Breast epithelium (tissue), 3 donors: ENCODE data around the gene SLC27A2.

Experiments used
- POLR2A ChIP-seq: fragments of 450-650 bp; IDR thresholded peaks from one replicate; pipeline ENCODE4 v1.6.1; 2016; ENCODE audit warnings: antibody characterized with exemption, mild to moderate bottlenecking, moderate library complexity
- POLR2AphosphoS5 ChIP-seq, 3 donors: sonication (generic); formaldehyde crosslinking; IDR thresholded peaks; one replicate each; pipeline ENCODE4 v1.6.1; 2017; ENCODE audit warnings: antibody characterized with exemption in 3 of 3
- TF ChIP-seq, protein P1 (sequence below), 3 donors: fragments of 450-650 bp; IDR thresholded peaks; one replicate each; pipeline ENCODE4 v1.5.1; 2016 to 2017; ENCODE audit warnings: antibody characterized with exemption in 3 of 3, mild to moderate bottlenecking in 3 of 3, moderate library complexity in 3 of 3

DNA sequence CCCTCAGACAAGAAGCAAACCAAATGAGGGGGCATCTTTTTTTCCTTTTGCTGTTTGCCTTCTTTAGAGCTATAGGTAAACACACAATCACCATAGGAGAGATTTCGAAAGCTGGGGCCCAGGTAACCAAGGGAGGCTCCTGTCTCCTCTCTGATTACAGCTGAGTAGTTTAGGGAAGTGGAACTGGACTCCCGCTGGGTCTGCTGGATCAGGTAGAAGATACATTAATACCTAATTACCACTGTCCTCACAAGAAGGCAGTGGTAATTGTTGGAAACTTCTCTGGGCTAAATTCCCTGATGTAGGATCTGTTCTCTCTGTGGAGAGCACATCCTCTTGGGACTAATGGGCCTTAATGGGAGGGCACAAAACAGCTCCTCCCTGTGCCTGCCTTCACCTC, 50.8 kb downstream of the SLC27A2 start:
- TF ChIP-seq, protein P1, sequence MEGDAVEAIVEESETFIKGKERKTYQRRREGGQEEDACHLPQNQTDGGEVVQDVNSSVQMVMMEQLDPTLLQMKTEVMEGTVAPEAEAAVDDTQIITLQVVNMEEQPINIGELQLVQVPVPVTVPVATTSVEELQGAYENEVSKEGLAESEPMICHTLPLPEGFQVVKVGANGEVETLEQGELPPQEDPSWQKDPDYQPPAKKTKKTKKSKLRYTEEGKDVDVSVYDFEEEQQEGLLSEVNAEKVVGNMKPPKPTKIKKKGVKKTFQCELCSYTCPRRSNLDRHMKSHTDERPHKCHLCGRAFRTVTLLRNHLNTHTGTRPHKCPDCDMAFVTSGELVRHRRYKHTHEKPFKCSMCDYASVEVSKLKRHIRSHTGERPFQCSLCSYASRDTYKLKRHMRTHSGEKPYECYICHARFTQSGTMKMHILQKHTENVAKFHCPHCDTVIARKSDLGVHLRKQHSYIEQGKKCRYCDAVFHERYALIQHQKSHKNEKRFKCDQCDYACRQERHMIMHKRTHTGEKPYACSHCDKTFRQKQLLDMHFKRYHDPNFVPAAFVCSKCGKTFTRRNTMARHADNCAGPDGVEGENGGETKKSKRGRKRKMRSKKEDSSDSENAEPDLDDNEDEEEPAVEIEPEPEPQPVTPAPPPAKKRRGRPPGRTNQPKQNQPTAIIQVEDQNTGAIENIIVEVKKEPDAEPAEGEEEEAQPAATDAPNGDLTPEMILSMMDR (IDR thresholded peaks at IDR 0.05), result no peak
- TF ChIP-seq POLR2A, result no peak
- no peak for TF ChIP-seq POLR2AphosphoS5 (IDR thresholded peaks at IDR 0.05)
